ENCODE results near the gene MAEA. TPM values are rescaled to one million over a fixed set of nuclear protein-coding genes. Genes with fewer than 3 reads are reported as not detected.

MAEA gene
- total RNA-seq, 8 experiments from 2014 or later, result 28.5 to 80.7 (median 56.7) TPM

DNA sequence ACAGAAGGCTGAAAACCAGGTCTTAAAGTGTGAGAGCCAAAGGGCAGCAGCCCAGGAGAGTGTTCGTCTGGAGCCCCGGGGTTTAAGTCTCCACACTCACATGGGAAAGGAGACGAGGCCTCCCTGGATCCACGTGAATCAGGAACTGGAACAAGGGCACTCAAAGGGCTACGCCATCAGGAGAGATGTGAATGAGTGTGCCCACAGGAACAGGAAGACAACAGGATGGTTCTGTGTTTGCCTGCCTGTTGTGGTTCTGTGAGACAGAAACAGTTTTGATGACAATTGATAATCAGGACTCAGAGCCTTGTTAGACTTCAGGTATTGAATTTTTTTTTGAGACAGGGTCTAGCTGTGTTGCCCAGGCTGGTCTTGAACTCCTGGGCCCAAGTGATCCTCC lies 35.9 kb upstream of the MAEA start:
- no peak for ATAC-seq (replicated peaks in 6 of 8)
- in situ Hi-C loops (cut with MboI; ENCODE audit: low pct_unique_long_range_greater_than_20kb in 2 of 9, low sequenced_read_pairs in 9 of 9, unreplicated experiment in 9 of 9), result no loop called here
- no peak overlapping the region for H3K4me3 ChIP-seq
- peaks cover 6 to 9% of the 10 kb centered on the region in 2 donors for H3K4me1 ChIP-seq (replicated peaks in 1 of 2)
- 70 to 100% (median 92%) methylated on average over 1 to 5 of the region's 5 CpGs; no CpG with 5 or more reads in 4 of the 10 experiments for WGBS, 10 experiments
- no peak overlapping the region for H3K27ac ChIP-seq

DNA sequence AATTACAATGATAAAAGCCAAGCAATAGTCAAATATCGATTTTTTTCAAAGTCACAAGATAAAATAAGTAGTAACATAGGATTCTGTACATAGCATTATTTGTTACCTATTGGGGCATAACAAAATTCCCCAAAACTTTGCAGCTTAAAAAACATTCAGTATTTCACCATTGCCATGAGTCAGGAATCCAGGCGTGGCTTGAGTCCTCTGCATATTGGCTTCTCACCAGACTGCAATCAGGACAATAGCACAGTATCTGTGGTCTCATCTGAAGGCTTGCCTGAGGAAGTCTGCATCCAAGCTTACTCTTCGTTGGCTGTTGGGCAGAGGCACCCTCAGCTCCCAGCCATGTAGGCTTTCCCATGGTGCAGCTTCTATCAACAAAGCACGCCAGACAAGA lies 34.5 kb upstream of the MAEA start:
- WGBS, 10 experiments, result 64 to 100% (median 88%) methylated on average over 1 to 4 of the region's 4 CpGs; no CpG with 5 or more reads in 1 of the 10 experiments
- in situ Hi-C loops (cut with MboI; ENCODE audit: low pct_unique_long_range_greater_than_20kb in 2 of 9, low sequenced_read_pairs in 9 of 9, unreplicated experiment in 9 of 9), result no loop called here

DNA sequence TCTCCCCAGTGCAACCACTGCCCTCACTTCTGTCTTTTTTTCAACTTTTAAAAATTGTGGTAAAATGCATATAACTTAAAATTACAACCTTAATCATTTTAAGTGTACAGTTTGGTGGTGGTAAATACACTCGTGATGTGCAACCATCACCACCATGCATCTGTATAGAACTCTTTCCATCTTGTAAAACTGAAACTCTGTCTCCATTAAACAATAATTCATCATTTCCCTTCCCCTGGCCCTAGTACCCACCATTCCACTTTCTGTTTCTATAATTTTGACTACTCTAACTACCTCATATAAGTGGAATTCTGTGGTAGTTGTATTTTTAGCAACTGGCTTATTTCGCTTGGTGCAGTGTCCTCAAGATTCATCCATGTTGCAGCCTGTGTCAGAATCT lies 34.0 kb upstream of the MAEA start:
- Histone ChIP-seq H3K4me3 (no peak overlapping the region), H3K4me1 (replicated peaks in 1 of 2) (no peaks in the 10 kb centered on the region), H3K27ac (no peak overlapping the region)
- 50 to 100% (median 83%) methylated on average over 1 to 2 of the region's 2 CpGs; no CpG with 5 or more reads in 3 of the 10 experiments for WGBS, 10 experiments
- ATAC-seq (replicated peaks in 6 of 8), result no peak
- in situ Hi-C loops (cut with MboI; ENCODE audit: low pct_unique_long_range_greater_than_20kb in 2 of 9, low sequenced_read_pairs in 9 of 9, unreplicated experiment in 9 of 9), result no loop called here

More for the DNA sequence above, 34.5 kb upstream of the MAEA start:
- peak in 2 of 8 experiments; percentile 48 to 60 for ATAC-seq (replicated peaks in 6 of 8)
- H3K4me1 ChIP-seq (replicated peaks in 1 of 2), result peaks cover 3 to 5% of the 10 kb centered on the region in 2 donors
- no peak overlapping the region for H3K4me3 ChIP-seq
- no peak overlapping the region for H3K27ac ChIP-seq

DNA sequence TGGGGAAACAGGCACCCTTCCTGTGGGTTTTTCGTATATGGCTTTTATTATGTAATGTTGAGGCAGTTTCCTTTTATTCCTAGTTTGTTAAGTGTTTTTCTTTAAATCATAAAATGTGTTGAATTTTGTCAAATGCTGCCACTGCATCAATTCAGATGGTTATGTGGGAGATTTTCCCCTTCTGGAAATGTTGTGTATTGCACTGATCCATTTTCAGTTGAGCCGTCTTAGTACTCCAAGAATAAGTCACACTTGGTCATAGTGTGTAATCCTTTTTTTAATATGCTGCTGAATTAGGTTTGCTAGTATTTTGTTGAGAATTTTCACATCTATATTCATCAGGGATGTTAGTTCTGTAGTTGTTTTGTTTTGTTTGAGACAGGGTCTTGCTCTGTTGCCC lies 31.2 kb upstream of the MAEA start:
- Histone ChIP-seq H3K4me3 (no peak overlapping the region), H3K4me1 (replicated peaks in 1 of 2) (no peaks in the 10 kb centered on the region), H3K27ac (no peak overlapping the region)
- in situ Hi-C loops (cut with MboI; ENCODE audit: low pct_unique_long_range_greater_than_20kb in 2 of 9, low sequenced_read_pairs in 9 of 9, unreplicated experiment in 9 of 9), result no loop called here
- WGBS, 10 experiments, result 43 to 80% (median 71%) methylated on average over 1 to 2 of the region's 2 CpGs; no CpG with 5 or more reads in 1 of the 10 experiments
- ATAC-seq (replicated peaks in 6 of 8), result no peak

DNA sequence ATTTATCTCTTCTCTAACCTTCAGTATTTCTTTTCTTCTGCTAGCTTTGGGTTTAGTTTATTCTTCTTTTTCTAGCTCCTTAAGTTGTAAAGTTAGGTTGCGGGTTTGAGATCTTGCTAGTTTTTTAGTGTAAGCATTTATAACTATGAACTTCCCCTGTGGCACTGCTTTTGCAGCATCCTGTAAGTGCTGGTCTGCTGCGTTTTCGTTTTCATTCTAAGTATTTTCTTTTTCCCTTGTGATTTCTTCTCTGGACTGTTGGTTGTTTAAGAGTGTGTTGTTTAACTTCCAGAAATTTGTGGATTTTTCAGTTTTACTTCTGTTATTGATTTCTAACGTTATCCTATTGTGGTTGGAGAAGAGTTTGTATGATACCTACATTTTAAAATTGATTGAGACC lies 29.7 kb upstream of the MAEA start:
- no peaks in the 10 kb centered on the region for H3K4me1 ChIP-seq (replicated peaks in 1 of 2)
- 65 to 92% (median 79%) methylated on average over 3 to 4 of the region's 4 CpGs; no CpG with 5 or more reads in 1 of the 10 experiments for WGBS, 10 experiments
- no peak overlapping the region for H3K27ac ChIP-seq
- no peak for ATAC-seq (replicated peaks in 6 of 8)
- no peak overlapping the region for H3K4me3 ChIP-seq
- in situ Hi-C loops (cut with MboI; ENCODE audit: low pct_unique_long_range_greater_than_20kb in 2 of 9, low sequenced_read_pairs in 9 of 9, unreplicated experiment in 9 of 9), result no loop called here

DNA sequence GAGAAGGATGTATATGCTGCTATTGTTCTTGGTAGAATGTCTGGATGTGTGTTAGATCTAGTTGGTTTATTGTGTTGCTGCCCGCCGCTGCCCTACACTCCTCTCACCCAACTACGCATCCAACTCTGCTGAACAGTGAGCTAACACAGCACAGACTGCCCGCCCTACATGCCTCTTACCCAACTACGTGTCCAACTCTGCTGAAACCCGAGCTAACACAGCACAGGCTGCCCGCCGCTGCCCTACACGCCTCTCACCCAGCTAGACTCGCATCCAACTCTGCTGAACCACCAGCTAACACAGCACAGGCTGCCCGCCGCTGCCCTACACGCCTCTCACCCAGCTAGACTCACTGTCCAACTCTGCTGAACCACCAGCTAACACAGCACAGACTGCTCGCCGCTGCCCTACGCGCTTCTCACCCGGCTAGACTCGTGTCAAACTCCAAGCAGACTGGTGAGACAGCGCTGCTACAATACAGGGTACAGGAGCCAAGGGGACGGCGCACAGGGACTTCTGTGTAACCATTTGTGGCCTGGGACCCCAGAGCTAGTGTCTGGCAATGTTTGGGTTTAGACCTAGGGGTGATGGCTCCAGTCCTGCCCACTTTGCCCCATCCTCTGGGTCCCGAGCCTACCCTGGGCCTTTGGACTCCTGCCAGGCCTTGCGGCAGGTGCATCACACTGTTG lies 29.1 kb upstream of the MAEA start:
- no peak for ATAC-seq (replicated peaks in 6 of 8)
- WGBS, 10 experiments, result 52 to 100% (median 88%) methylated on average over 2 to 18 of the region's 24 CpGs; no CpG with 5 or more reads in 2 of the 10 experiments
- no peak overlapping the region for H3K27ac ChIP-seq
- H3K4me3 ChIP-seq, result no peak overlapping the region
- no peaks in the 10 kb centered on the region for H3K4me1 ChIP-seq (replicated peaks in 1 of 2)
- in situ Hi-C loops (cut with MboI; ENCODE audit: low pct_unique_long_range_greater_than_20kb in 2 of 9, low sequenced_read_pairs in 9 of 9, unreplicated experiment in 9 of 9), result no loop called here

DNA sequence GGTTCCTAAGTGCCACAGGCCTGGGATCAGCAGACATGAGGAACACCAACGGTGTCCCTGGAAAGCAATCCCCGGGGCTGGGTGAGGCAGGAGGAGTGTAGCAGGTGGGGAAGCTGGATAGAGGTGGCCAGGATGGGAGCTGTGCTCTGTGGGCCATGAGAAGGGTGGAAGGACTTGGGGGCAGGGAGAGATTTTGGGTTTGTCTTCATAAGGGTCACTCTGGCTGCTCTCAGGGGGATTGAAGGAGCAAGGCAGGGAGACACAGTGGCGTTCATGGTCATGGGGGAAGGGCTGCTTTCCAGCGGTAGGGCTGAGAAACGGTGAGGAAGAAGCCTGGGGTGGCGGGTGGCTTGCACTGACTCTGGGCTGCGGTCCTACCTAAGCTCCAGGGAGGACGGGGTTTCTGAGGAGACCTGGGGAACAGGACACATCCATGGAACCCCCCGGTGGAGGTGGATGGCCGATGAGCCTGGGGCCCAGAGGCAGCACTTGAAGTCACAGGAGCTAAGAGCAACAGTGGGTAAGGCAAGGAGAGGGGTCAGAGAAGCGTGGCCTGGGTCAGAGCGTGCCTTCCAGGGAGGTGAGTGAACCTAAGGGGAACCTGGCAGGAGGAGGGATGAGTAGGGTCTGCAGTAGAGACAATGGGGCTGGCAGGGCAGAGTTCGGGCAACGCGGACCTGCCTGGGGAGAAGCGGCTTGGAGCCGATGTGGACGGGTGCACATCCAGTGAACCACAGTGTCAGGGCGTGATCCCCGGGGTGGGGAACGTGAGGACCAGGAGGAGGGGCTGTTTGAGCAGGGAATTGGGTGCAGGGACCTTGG lies 28.4 kb upstream of the MAEA start:
- in situ Hi-C loops (cut with MboI; ENCODE audit: low pct_unique_long_range_greater_than_20kb in 2 of 9, low sequenced_read_pairs in 9 of 9, unreplicated experiment in 9 of 9), result no loop called here
- WGBS, 10 experiments, result 50 to 100% (median 87%) methylated on average over 1 to 6 of the region's 21 CpGs; no CpG with 5 or more reads in 3 of the 10 experiments
- H3K4me3 ChIP-seq, result no peak overlapping the region
- no peak overlapping the region for H3K27ac ChIP-seq
- H3K4me1 ChIP-seq (replicated peaks in 1 of 2), result no peaks in the 10 kb centered on the region
- ATAC-seq (replicated peaks in 6 of 8), result no peak

DNA sequence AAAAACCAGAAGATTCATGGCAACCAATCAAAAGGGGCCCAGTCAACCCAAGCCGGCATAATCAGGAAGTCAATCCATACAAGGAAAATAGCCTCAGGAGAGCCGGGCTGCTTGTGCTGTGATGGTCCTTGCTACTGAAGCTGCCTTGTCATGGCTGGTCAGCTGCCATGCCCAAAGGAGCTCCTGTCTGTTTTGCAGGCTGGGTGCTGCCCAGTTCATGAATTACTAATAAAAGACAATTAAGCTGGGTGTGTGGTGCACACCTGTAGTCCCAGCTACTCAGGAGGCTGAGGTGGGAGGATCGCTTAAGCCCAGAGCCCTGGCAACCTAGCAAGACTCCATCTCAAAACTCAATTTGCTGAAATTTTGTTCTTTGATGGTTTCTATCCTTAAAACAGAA lies 24.7 kb upstream of the MAEA start:
- no peaks in the 10 kb centered on the region for H3K4me1 ChIP-seq (replicated peaks in 1 of 2)
- ATAC-seq (replicated peaks in 6 of 8), result no peak
- no peak overlapping the region for H3K27ac ChIP-seq
- in situ Hi-C loops (cut with MboI; ENCODE audit: low pct_unique_long_range_greater_than_20kb in 2 of 9, low sequenced_read_pairs in 9 of 9, unreplicated experiment in 9 of 9), result no loop called here
- no peak overlapping the region for H3K4me3 ChIP-seq
- 50 to 100% (median 90%) methylated on average over 1 of the region's 3 CpGs; no CpG with 5 or more reads in 6 of the 10 experiments for WGBS, 10 experiments

DNA sequence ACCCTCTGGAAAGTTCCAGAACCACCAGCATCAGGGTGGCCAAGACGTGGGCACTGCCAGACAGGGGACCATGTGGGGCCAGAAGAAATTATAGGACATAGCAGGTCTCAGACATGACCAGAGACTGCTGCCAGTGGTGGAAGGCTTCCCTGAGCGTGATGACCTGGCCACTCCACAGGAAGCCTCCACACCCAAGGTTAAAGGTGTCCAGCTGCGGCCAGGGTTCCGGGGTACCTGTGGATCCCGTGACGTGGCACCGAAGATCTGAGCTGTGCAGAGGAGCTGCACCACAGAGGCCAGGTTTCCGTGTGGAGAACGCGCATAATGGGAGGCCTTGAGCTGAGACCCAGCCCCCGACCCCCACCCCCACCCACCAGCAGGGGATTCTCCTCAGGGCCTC lies 24.3 kb upstream of the MAEA start:
- 80 to 92% methylated on average over 1 to 2 of the region's 11 CpGs; no CpG with 5 or more reads in 8 of the 10 experiments for WGBS, 10 experiments
- H3K4me1 ChIP-seq (replicated peaks in 1 of 2), result no peaks in the 10 kb centered on the region
- no peak overlapping the region for H3K4me3 ChIP-seq
- no peak for ATAC-seq (replicated peaks in 6 of 8)
- in situ Hi-C loops (cut with MboI; ENCODE audit: low pct_unique_long_range_greater_than_20kb in 2 of 9, low sequenced_read_pairs in 9 of 9, unreplicated experiment in 9 of 9), result no loop called here
- H3K27ac ChIP-seq, result no peak overlapping the region

DNA sequence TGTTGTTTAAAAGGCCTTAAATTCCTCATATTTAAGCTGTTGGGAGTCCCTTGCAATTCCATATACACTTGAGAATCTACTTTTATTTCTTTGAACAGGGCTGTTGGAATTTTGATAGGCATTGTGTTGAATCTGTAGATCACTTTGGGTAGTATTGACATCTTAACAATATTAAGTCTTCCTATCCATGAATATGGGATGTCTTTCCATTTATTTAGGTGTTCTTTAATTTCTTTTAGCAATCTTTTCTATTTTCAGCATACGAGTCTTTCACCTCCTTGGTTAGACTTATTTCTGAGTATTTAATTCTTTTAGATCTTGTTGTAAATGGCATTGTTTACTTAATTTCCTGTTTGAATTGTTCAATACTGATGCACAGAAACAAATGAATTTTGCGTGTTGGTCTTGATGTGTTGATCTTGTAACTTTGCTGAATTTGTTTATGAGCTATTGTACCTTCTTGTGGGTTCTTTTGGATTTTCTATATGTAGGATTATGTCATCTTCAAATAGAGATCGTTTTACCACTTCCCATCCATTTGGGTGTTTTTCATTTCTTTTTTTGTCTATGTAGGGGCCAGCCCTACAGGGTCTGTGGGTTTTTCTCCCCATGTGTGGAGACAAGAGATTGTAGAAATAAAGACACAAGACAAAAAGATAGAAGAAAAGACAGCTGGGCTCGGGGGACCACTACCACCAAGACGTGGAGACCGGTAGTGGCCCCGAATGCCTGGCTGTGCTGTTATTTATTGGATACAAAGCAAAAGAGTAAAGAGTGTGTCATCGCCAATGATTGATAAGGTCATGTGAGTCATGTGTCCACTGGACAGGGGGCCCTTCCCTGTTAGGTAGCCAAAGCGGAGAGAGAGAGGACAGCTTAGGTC lies 22.6 kb upstream of the MAEA start:
- Histone ChIP-seq H3K4me1 (replicated peaks in 1 of 2) (no peaks in the 10 kb centered on the region), H3K4me3 (no peak overlapping the region), H3K27ac (no peak overlapping the region)
- 62 to 86% (median 78%) methylated on average over 3 to 9 of the region's 9 CpGs for WGBS, 10 experiments
- no peak for ATAC-seq (replicated peaks in 6 of 8)
- in situ Hi-C loops (cut with MboI; ENCODE audit: low pct_unique_long_range_greater_than_20kb in 2 of 9, low sequenced_read_pairs in 9 of 9, unreplicated experiment in 9 of 9), result no loop called here

DNA sequence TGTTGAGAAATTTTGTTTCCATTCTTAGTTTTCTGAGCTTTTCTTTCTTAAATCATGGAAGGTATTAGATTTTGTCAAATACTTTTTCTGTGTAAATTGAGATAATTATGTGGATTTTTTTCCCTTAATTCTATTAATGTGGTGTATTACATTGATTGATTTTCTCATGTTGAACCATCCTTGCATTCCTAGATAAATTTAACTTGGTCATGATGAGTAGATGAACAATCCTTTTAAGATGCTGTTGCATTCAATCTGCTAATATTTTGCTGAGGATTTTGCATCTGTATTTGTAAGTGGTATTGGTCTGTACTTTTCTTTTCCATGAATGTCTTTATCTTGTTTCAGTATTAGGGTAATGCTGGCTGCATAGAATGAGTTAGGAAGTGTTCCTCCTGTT lies 20.5 kb upstream of the MAEA start:
- H3K4me3 ChIP-seq, result no peak overlapping the region
- in situ Hi-C loops (cut with MboI; ENCODE audit: low pct_unique_long_range_greater_than_20kb in 2 of 9, low sequenced_read_pairs in 9 of 9, unreplicated experiment in 9 of 9), result no loop called here
- H3K27ac ChIP-seq, result no peak overlapping the region
- ATAC-seq (replicated peaks in 6 of 8), result no peak
- H3K4me1 ChIP-seq (replicated peaks in 1 of 2), result no peaks in the 10 kb centered on the region

DNA sequence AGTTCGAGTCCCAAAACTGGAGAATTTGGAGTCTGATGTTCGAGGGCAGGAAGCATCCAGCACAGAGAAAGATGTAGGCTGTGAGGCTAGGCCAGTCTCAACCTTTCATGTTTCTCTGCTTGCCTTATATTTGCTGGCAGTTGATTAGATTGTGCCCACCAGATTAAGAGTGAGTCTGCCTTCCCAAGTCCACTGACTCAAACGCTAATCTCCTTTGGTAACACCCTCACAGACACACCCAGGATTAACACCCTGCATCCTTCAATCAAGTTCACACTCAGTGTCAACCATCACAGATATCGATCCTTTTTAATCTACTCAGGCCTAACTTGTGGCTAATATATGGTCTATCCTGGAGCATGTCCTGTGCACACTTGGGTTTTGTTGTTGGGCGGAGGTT lies 18.0 kb upstream of the MAEA start:
- no peak overlapping the region for H3K27ac ChIP-seq
- no peak for ATAC-seq (replicated peaks in 6 of 8)
- H3K4me3 ChIP-seq, result no peak overlapping the region
- in situ Hi-C loops (cut with MboI; ENCODE audit: low pct_unique_long_range_greater_than_20kb in 2 of 9, low sequenced_read_pairs in 9 of 9, unreplicated experiment in 9 of 9), result no loop called here
- 61 to 100% (median 93%) methylated on average over 1 to 4 of the region's 5 CpGs; no CpG with 5 or more reads in 1 of the 10 experiments for WGBS, 10 experiments
- no peaks in the 10 kb centered on the region for H3K4me1 ChIP-seq (replicated peaks in 1 of 2)

DNA sequence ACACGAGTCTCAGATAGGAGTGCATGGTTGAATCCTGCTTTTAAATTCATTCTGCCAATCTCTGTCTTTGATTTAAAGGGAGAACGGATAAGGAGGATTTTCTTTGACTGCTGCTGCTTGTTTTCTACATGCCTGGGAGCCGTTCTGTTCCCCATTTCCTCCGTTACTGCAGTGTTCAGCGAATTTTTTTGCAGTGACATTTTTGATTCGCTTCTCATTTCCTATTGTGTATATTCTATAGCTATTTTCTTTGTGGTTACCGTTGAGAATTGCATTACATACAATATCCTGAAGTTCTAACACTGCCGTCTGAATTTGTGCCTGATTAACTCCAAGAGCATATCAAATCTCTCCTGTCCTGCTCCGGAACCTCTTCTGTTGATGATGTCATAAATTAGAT lies 14.8 kb upstream of the MAEA start:
- ATAC-seq (replicated peaks in 6 of 8), result no peak
- WGBS, 10 experiments, result 32 to 95% (median 76%) methylated on average over 4 to 9 of the region's 9 CpGs
- Histone ChIP-seq H3K4me1 (replicated peaks in 1 of 2) (no peaks in the 10 kb centered on the region), H3K27ac (no peak overlapping the region), H3K4me3 (no peak overlapping the region)
- in situ Hi-C loops (cut with MboI; ENCODE audit: low pct_unique_long_range_greater_than_20kb in 2 of 9, low sequenced_read_pairs in 9 of 9, unreplicated experiment in 9 of 9), result no loop called here

Data from motor neuron (in vitro differentiated cells).